BLaER1 (cell line): ENCODE data around the gene ZNF800.

Experiments
- H3K27ac ChIP-seq: shearing (Covaris generic); formaldehyde crosslinking; 2 replicates; pipeline ENCODE4 v1.8.1; 2022
- H3K27me3 ChIP-seq: shearing (Covaris generic); formaldehyde crosslinking; 2 replicates; pipeline ENCODE4 v1.8.1; 2022
- H3K36me3 ChIP-seq: shearing (Covaris generic); formaldehyde crosslinking; 2 replicates; pipeline ENCODE4 v1.8.1; 2022
- H3K4me1 ChIP-seq: shearing (Covaris generic); formaldehyde crosslinking; 2 replicates; pipeline ENCODE4 v1.8.1; 2022
- H3K4me2 ChIP-seq: shearing (Covaris generic); formaldehyde crosslinking; 2 replicates; pipeline ENCODE4 v1.8.1; 2022
- H3K4me3 ChIP-seq: shearing (Covaris generic); formaldehyde crosslinking; 2 replicates; pipeline ENCODE4 v1.8.1; 2022
- H3K9ac ChIP-seq: shearing (Covaris generic); formaldehyde crosslinking; 2 replicates; pipeline ENCODE4 v1.8.1; 2022
- H3K9me3 ChIP-seq: shearing (Covaris generic); formaldehyde crosslinking; 2 replicates; pipeline ENCODE4 v1.8.1; 2022
- H4K20me1 ChIP-seq: shearing (Covaris generic); formaldehyde crosslinking; 2 replicates; pipeline ENCODE4 v1.8.1; 2022
- Cebpa-rat ChIP-seq: shearing (Covaris generic); IDR thresholded peaks from 2 replicates; pipeline ENCODE4 v1.8.1; 2022

Gene ZNF800

GRCh38 chr7:127377425-127377824, 15.1 kb downstream of the ZNF800 start:
- Histone ChIP-seq H3K27ac (no peak overlapping the region), H3K36me3 (peaks cover 49% of the 10 kb centered on the region), H3K9ac (no peak overlapping the region), H3K9me3 (no peaks in the 10 kb centered on the region), H3K4me2 (no peak overlapping the region), H3K4me1 (no peaks in the 10 kb centered on the region), H3K4me3 (no peak overlapping the region), H4K20me1 (peaks cover 96% of the 10 kb centered on the region), H3K27me3 (no peaks in the 10 kb centered on the region)
- TF ChIP-seq Cebpa-rat, result no peak

- H3K4me3 ChIP-seq, result no peak overlapping the region
- no peak overlapping the region for H3K4me2 ChIP-seq
- H3K27ac ChIP-seq, result no peak overlapping the region
- no peak for TF ChIP-seq Cebpa-rat
- H4K20me1 ChIP-seq, result peaks cover 90% of the 10 kb centered on the region
- H3K9ac ChIP-seq, result no peak overlapping the region
- H3K9me3 ChIP-seq, result no peaks in the 10 kb centered on the region
- H3K27me3 ChIP-seq, result no peaks in the 10 kb centered on the region
- no peaks in the 10 kb centered on the region for H3K4me1 ChIP-seq
- H3K36me3 ChIP-seq, result peaks cover 49% of the 10 kb centered on the region
Observed at GRCh38 chr7:127375631-127376030, 16.9 kb downstream of the ZNF800 start.

GRCh38 chr7:127367679-127368078, 24.8 kb downstream of the ZNF800 start:
- Histone ChIP-seq H3K4me1 (no peaks in the 10 kb centered on the region), H3K9ac (no peak overlapping the region), H3K27ac (no peak overlapping the region), H3K4me3 (no peak overlapping the region), H3K4me2 (no peak overlapping the region), H3K36me3 (peaks cover 78% of the 10 kb centered on the region), H3K27me3 (no peaks in the 10 kb centered on the region), H3K9me3 (no peaks in the 10 kb centered on the region), H4K20me1 (peaks cover 91% of the 10 kb centered on the region)
- no peak for TF ChIP-seq Cebpa-rat

GRCh38 chr7:127366680-127367079, 25.8 kb downstream of the ZNF800 start:
- H3K4me2 ChIP-seq, result no peak overlapping the region
- TF ChIP-seq Cebpa-rat, result no peak
- H3K27me3 ChIP-seq, result no peaks in the 10 kb centered on the region
- no peak overlapping the region for H3K4me3 ChIP-seq
- no peaks in the 10 kb centered on the region for H3K4me1 ChIP-seq
- H4K20me1 ChIP-seq, result peaks cover 91% of the 10 kb centered on the region
- H3K36me3 ChIP-seq, result peaks cover 83% of the 10 kb centered on the region
- H3K27ac ChIP-seq, result no peak overlapping the region
- H3K9me3 ChIP-seq, result no peaks in the 10 kb centered on the region
- no peak overlapping the region for H3K9ac ChIP-seq

- H3K27ac ChIP-seq, result no peak overlapping the region
- no peaks in the 10 kb centered on the region for H3K4me1 ChIP-seq
- no peak overlapping the region for H3K4me3 ChIP-seq
- no peak overlapping the region for H3K9ac ChIP-seq
- H4K20me1 ChIP-seq, result peaks cover 91% of the 10 kb centered on the region
- no peak for TF ChIP-seq Cebpa-rat
- no peaks in the 10 kb centered on the region for H3K27me3 ChIP-seq
- H3K36me3 ChIP-seq, result peaks cover 85% of the 10 kb centered on the region
- no peak overlapping the region for H3K4me2 ChIP-seq
- no peaks in the 10 kb centered on the region for H3K9me3 ChIP-seq
Observed at GRCh38 chr7:127365957-127366315, 26.6 kb downstream of the ZNF800 start.

- no peaks in the 10 kb centered on the region for H3K9me3 ChIP-seq
- H3K36me3 ChIP-seq, result peaks cover 90% of the 10 kb centered on the region
- H3K4me2 ChIP-seq, result no peak overlapping the region
- no peak overlapping the region for H3K4me3 ChIP-seq
- no peak overlapping the region for H3K27ac ChIP-seq
- no peak for TF ChIP-seq Cebpa-rat
- no peak overlapping the region for H3K9ac ChIP-seq
- no peaks in the 10 kb centered on the region for H3K4me1 ChIP-seq
- no peaks in the 10 kb centered on the region for H3K27me3 ChIP-seq
- H4K20me1 ChIP-seq, result peaks cover 96% of the 10 kb centered on the region
Observed at GRCh38 chr7:127365164-127365956, 27.1 kb downstream of the ZNF800 start.

- H3K4me1 ChIP-seq, result no peaks in the 10 kb centered on the region
- H3K27ac ChIP-seq, result no peak overlapping the region
- TF ChIP-seq Cebpa-rat, result no peak
- no peaks in the 10 kb centered on the region for H3K27me3 ChIP-seq
- peaks cover 83% of the 10 kb centered on the region for H4K20me1 ChIP-seq
- H3K9ac ChIP-seq, result no peak overlapping the region
- no peak overlapping the region for H3K4me3 ChIP-seq
- H3K9me3 ChIP-seq, result no peaks in the 10 kb centered on the region
- no peak overlapping the region for H3K4me2 ChIP-seq
- H3K36me3 ChIP-seq, result peaks cover 76% of the 10 kb centered on the region
Observed at GRCh38 chr7:127362364-127363027, 30.0 kb downstream of the ZNF800 start.

- no peaks in the 10 kb centered on the region for H3K4me1 ChIP-seq
- H3K9me3 ChIP-seq, result no peaks in the 10 kb centered on the region
- H3K27ac ChIP-seq, result no peak overlapping the region
- no peak overlapping the region for H3K4me2 ChIP-seq
- peaks cover 76% of the 10 kb centered on the region for H3K36me3 ChIP-seq
- H4K20me1 ChIP-seq, result peaks cover 83% of the 10 kb centered on the region
- no peak for TF ChIP-seq Cebpa-rat
- no peak overlapping the region for H3K4me3 ChIP-seq
- no peaks in the 10 kb centered on the region for H3K27me3 ChIP-seq
- H3K9ac ChIP-seq, result no peak overlapping the region
Observed at GRCh38 chr7:127361736-127362135, 30.8 kb downstream of the ZNF800 start.

GRCh38 chr7:127359011-127359410, 33.5 kb downstream of the ZNF800 start:
- Histone ChIP-seq H3K4me2 (no peak overlapping the region), H3K9me3 (no peaks in the 10 kb centered on the region), H3K9ac (no peak overlapping the region), H3K36me3 (peaks cover 59% of the 10 kb centered on the region), H3K4me3 (no peak overlapping the region), H3K27me3 (no peaks in the 10 kb centered on the region), H3K4me1 (no peaks in the 10 kb centered on the region), H3K27ac (no peak overlapping the region), H4K20me1 (peaks cover 60% of the 10 kb centered on the region)
- TF ChIP-seq Cebpa-rat, result no peak

GRCh38 chr7:127353897-127354296, 38.6 kb downstream of the ZNF800 start:
- peaks cover 39% of the 10 kb centered on the region; the same call in 1 of the 2 replicates for H4K20me1 ChIP-seq
- H3K27ac ChIP-seq, result no peak overlapping the region
- no peak overlapping the region for H3K4me3 ChIP-seq
- TF ChIP-seq Cebpa-rat, result no peak
- no peak overlapping the region for H3K4me2 ChIP-seq
- H3K9ac ChIP-seq, result no peak overlapping the region
- no peaks in the 10 kb centered on the region for H3K9me3 ChIP-seq
- H3K4me1 ChIP-seq, result no peaks in the 10 kb centered on the region
- H3K36me3 ChIP-seq, result peaks cover 26% of the 10 kb centered on the region
- no peaks in the 10 kb centered on the region; the same call in 1 of the 2 replicates for H3K27me3 ChIP-seq
